ENCODE results near the gene GLRA1.
"Not testable (repeated sequence)": the region's sequence is repeated elsewhere in the genome, so short reads cannot be mapped to it uniquely, and the experiment has no call there.

The GLRA1 gene

DNA sequence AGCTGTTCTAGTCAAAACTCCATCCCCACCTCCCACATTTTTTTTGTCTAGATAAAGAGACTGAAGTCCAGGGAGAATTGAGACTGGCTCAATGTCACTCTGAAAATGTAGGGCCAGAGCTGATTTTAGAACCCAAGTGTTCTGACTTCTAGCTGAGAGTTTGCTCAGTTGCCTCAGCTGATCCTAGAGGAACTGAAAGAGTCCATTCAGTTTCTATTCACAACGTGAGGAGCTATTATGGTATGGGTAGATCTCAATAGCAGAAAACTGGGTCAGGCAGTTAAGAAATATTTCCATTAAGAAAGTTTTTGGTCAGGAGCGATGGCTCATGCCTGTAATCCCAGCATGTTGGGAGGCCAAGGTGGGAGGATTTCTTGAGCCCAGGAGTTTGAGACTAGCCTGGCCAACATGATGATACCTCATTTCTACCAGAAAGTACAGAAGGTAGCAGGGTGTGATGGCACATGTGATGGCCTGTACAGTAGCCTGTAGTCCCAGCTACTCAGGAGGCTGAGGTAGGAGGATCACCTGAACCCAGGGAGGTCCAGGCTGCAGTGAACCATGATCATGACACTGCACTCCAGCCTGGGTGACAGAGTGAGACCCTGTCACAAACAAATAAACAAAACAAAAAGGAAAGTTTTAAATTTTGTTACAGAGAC is 61.7 kb downstream of the GLRA1 start:
- DNase-seq (ENCODE audit: low spot score) = no peak
- in situ Hi-C loops (cut with MboI; ENCODE audit: low sequenced_read_pairs, unreplicated experiment) = no loop called here
- TF ChIP-seq, protein P1, sequence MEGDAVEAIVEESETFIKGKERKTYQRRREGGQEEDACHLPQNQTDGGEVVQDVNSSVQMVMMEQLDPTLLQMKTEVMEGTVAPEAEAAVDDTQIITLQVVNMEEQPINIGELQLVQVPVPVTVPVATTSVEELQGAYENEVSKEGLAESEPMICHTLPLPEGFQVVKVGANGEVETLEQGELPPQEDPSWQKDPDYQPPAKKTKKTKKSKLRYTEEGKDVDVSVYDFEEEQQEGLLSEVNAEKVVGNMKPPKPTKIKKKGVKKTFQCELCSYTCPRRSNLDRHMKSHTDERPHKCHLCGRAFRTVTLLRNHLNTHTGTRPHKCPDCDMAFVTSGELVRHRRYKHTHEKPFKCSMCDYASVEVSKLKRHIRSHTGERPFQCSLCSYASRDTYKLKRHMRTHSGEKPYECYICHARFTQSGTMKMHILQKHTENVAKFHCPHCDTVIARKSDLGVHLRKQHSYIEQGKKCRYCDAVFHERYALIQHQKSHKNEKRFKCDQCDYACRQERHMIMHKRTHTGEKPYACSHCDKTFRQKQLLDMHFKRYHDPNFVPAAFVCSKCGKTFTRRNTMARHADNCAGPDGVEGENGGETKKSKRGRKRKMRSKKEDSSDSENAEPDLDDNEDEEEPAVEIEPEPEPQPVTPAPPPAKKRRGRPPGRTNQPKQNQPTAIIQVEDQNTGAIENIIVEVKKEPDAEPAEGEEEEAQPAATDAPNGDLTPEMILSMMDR (IDR thresholded peaks at IDR 0.05; ENCODE audit: borderline replicate concordance, control extremely low read depth, extremely low read depth, insufficient read depth, missing control alignments) = no peak

DNA sequence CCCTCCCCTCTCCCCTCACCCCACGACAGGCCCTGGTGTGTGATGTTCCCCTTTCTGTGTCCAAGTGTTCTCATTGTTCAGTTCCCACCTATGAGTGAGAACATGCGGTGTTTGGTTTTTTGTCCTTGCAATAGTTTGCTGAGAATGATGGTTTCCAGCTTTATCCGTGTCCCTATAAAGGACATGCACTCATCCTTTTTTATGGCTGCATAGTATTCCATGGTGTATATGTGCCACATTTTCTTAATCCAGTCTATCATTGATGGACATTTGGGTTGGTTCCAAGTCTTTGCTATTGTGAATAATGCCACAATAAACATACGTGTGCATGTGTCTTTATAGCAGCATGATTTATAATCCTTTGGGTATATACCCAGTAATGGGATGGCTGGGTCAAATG is 63.8 kb downstream of the GLRA1 start:
- in situ Hi-C loops (cut with MboI; ENCODE audit: low sequenced_read_pairs, unreplicated experiment); DNase-seq (ENCODE audit: low spot score): not testable (repeated sequence)

DNA sequence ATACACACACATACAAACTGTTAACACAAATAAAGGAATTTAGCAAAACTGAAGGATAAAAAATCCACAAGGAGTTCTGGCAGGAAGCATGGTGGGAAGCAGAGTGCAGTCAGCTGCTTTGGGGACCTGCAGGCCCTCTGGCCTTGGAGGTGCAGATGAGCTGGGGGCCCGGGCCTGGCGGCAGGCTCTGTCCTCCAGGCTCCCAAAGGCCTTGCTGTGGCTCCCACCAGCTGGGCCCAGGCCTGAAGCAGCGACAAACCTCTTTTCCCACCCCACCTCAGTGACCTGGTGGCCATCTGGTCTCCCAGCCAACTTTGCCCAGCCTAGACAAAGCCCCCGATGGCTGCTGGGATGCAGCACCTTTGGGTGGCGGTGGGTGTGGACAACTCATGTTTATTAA is 67.8 kb downstream of the GLRA1 start:
- in situ Hi-C loops (cut with MboI; ENCODE audit: low sequenced_read_pairs, unreplicated experiment) = no loop called here
- DNase-seq (ENCODE audit: low spot score) = no peak
- TF ChIP-seq, protein P1 (IDR thresholded peaks at IDR 0.05; ENCODE audit: borderline replicate concordance, control extremely low read depth, extremely low read depth, insufficient read depth, missing control alignments) = no peak

DNA sequence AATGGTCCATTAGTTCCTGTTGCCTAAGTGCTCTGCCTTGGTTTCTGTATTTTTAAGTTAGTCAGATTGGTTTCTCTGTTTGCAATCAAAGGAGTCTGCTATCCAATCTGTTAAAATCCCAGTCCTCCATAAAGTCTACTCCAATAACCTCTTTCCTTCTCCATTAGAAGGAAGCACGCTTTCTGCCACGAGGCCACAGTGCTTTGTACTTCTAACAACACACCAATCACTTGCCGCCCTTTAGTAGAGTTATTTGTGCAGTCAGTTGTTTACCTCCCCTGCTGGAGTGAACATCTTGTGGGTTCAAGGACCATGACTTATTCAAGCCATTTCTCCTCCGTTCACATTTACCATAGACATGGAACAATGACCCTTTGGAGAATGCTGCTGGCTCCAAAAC is 69.0 kb downstream of the GLRA1 start:
- DNase-seq (ENCODE audit: low spot score) = no peak
- in situ Hi-C loops (cut with MboI; ENCODE audit: low sequenced_read_pairs, unreplicated experiment) = no loop called here
- TF ChIP-seq, protein P1 (IDR thresholded peaks at IDR 0.05; ENCODE audit: borderline replicate concordance, control extremely low read depth, extremely low read depth, insufficient read depth, missing control alignments) = no peak

DNA sequence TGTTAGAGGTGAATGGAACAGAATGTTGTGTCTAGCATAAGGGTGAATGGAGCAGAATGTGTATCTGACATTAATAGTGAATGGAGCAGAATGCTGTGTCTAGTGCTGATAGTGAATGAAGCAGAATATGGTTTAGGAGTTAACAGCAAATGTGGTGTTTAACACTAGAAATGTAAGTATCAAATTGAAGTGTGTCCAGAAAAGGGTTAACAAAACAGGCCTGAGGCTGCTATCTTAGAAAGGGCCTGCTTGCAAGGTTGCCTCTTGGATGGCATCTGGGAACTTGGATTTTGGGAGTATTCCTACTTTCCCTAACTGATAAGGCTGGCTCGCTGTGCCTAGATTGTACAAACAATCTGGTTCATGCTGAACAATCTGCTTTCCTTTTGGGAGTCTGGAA is 76.8 kb downstream of the GLRA1 start:
- TF ChIP-seq, protein P1 (IDR thresholded peaks at IDR 0.05; ENCODE audit: borderline replicate concordance, control extremely low read depth, extremely low read depth, insufficient read depth, missing control alignments) = no peak
- DNase-seq (ENCODE audit: low spot score) = no peak
- in situ Hi-C loops (cut with MboI; ENCODE audit: low sequenced_read_pairs, unreplicated experiment) = loop anchor here (25.0 kb wide), 1 partner anchor 664 kb away; no protein-coding TSS in a partner anchor

DNA sequence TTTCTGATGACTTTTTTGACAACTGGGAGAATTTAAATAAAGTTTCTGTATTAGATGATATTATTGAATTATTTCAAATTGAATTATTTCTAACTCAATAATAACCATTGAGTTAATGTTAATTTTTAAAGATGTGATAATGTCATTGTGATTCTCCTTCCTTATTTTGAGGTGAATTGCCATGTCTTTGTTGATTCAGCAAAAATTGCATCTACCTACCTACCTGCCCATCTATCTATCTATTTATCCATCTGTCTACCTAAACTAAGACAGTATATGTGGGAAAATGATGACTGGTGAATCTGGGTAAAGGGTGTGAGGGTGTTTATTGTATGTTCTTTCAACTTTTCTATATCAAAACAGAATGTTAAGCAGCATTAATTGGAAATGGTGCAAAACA is 77.9 kb downstream of the GLRA1 start:
- DNase-seq (ENCODE audit: low spot score) = no peak
- TF ChIP-seq, protein P1 (IDR thresholded peaks at IDR 0.05; ENCODE audit: borderline replicate concordance, control extremely low read depth, extremely low read depth, insufficient read depth, missing control alignments) = no peak
- in situ Hi-C loops (cut with MboI; ENCODE audit: low sequenced_read_pairs, unreplicated experiment) = loop anchor here (25.0 kb wide), 1 partner anchor 666 kb away; no protein-coding TSS in a partner anchor

DNA sequence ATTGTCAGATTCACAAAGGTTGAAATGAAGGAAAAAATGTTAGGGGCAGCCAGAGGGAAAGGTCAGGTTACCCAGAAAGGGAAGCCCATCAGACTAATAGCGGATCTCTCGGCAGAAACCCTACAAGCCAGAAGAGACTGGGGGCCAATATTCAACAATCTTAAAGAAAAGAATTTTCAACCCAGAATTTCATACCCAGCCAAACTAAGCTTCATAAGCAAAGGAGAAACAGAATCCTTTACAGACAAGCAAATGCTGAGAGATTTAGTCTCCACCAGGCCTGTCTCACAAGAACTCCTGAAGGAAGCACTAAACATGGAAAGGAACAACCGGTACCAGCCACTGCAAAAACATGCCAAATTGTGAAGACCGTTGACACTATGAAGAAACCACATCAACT is 91.8 kb downstream of the GLRA1 start:
- in situ Hi-C loops (cut with MboI; ENCODE audit: low sequenced_read_pairs, unreplicated experiment) = loop anchor here (25.0 kb wide), 1 partner anchor 679 kb away; no protein-coding TSS in a partner anchor
- not testable (repeated sequence) for DNase-seq (ENCODE audit: low spot score)

DNA sequence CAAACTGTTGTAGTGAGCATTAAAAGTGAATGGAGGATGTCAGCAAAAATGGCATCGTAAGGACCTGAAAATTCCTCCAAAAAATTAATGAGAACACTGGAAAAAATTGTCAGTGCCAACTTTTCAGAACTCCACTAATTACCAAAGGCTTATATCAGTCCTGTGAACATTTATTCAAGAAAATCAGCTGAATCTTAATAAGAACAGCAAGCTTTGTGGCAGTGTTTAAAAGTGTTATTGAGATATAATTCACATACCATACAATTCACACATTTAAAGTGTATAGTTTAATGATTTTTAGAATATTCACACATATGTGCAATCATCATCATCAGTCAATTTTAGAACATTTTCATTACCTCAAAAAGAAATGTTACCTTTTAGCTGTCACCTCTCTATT is 95.3 kb downstream of the GLRA1 start:
- no peak for DNase-seq (ENCODE audit: low spot score)
- TF ChIP-seq, protein P1 (IDR thresholded peaks at IDR 0.05; ENCODE audit: borderline replicate concordance, control extremely low read depth, extremely low read depth, insufficient read depth, missing control alignments) = no peak
- in situ Hi-C loops (cut with MboI; ENCODE audit: low sequenced_read_pairs, unreplicated experiment) = loop anchor here (10.0 to 25.0 kb wide), 2 partner anchors 315 to 683 kb away; no protein-coding TSS in a partner anchor

All from GM13976 (cell line).